Heart left ventricle (tissue), 16 donors: ENCODE results near the gene GOLGA6L9. TPM values are rescaled to one million over a fixed set of nuclear protein-coding genes. Genes with fewer than 3 reads are reported as not detected.
"Not testable (repeated sequence)": the region's sequence is repeated elsewhere in the genome, so short reads cannot be mapped to it uniquely, and the experiment has no call there.

Experiments
- ATAC-seq, 4 donors: fragments of 200-7000 bp; cut with Tn5 transposase; one replicate each; pipeline ENCODE4 v1.9.1; 2020 to 2022; ENCODE audit warnings: moderate library complexity in 4 of 4, mild to moderate bottlenecking in 3 of 4, moderate number of reproducible peaks in 1 of 4
- DNase-seq, 5 donors: peaks; one replicate each; pipeline ENCODE4 v3.0.0-alpha.2; 2020
- H3K27ac ChIP-seq, 12 donors: fragments of 200-600 bp; sonication (generic) in 4 of 12; one replicate each; pipeline versions ENCODE4 v1.5.0 to v1.8.0; 2016 to 2022; ENCODE audit warnings: mild to moderate bottlenecking in 2 of 12
- H3K27me3 ChIP-seq, 9 donors: fragments of 200-600 bp; sonication (generic) in 2 of 9; one replicate each; pipeline versions ENCODE4 v1.5.1 to v1.8.0; 2016 to 2022; ENCODE audit warnings: mild to moderate bottlenecking in 3 of 9
- H3K36me3 ChIP-seq, 9 donors: fragments of 200-600 bp; sonication (generic) in 2 of 9; one replicate each; pipeline versions ENCODE4 v1.5.0 to v1.8.0; 2018 to 2022; ENCODE audit warnings: mild to moderate bottlenecking in 2 of 9
- H3K4me1 ChIP-seq, 12 donors: fragments of 200-600 bp; sonication (generic) in 4 of 12; one replicate each; pipeline versions ENCODE4 v1.5.0 to v1.8.0; 2016 to 2022; ENCODE audit warnings: mild to moderate bottlenecking in 3 of 12
- H3K4me3 ChIP-seq, 12 donors: fragments of 200-600 bp; sonication (generic) in 4 of 12; one replicate each; pipeline versions ENCODE4 v1.5.0 to v1.8.0; 2017 to 2022; ENCODE audit warnings: mild to moderate bottlenecking in 9 of 12, moderate library complexity in 4 of 12
- H3K9me3 ChIP-seq, 12 donors: fragments of 200-600 bp; sonication (generic) in 4 of 12; one replicate each; pipeline versions ENCODE4 v1.5.0 to v1.8.0; 2016 to 2022; ENCODE audit warnings: mild to moderate bottlenecking in 1 of 12
- CTCF ChIP-seq, 12 donors: fragments of 200-600 bp; sonication (generic) in 4 of 12; IDR thresholded peaks; one replicate each; pipeline versions ENCODE4 v1.5.0 to v1.8.0; 2018 to 2022; ENCODE audit warnings: antibody characterized with exemption in 12 of 12, mild to moderate bottlenecking in 5 of 12
- WGBS, 4 donors: extraction: QIAGEN DNeasy Blood & Tissue Kit in 2 of 4; methylation state at CpG; one replicate each; pipeline versions ENCODE4 v1.1.5 to v1.1.7; 2013 to 2018; 5-methylcytosine and 5-hydroxymethylcytosine counted together
- intact Hi-C, 10 donors: fragments of 100-400 bp; cut with DNase I; formaldehyde crosslinking; loops; one replicate each; pipeline versions ENCODE4 v1.11.1 to v1.14.2; 2022
- polyA plus RNA-seq, 2 donors: library from polyadenylated mRNA; stranded (reverse); fragments of 200-250 nt; gene quantifications; one replicate each; pipeline ENCODE4 v1.2.3, GENCODE V29; 2013
- total RNA-seq, 9 donors: library from RNA; depleted of rRNA in 2 of 9; stranded (reverse); fragments of >200 nt in 2 of 9; fragmentation: NEBNext Ultra II Directional in 3 of 9; extraction: Animal tissue kit (Norgen Biotek cat#: 25700) in 3 of 9; gene quantifications; one replicate each; pipeline versions ENCODE4 v1.1.0 to v1.2.4, GENCODE V29; 2016 to 2023
- donor health status: ischemic (EF 13 %, LVEDD 7.1; RV severe dilation, severe dysfunction).
- donor health status: healthy with polysubstance abuse.
- donor health status: DM: no; HTN: yes; CAD: no.
- donor health status: DM: no; HTN: no; CAD: no.
- donor health status: ischemic (EF 25% LVEDD 6.9; RV normal size, moderate dysfunction).
- donor health status: ischemic (EF 25% LVEDD 5.7; RV mildly dilated, moderate dysfunction).
- donor health status: healthy.
- donor health status: DM: yes; HTN: yes; CAD: no.
- donor health status: ischemic (EF 35%, LVEDD 5.7; RV mildly dilated, moderate dysfunction).
- donor health status: nonischemic (EF 11% LVEDD 7.7; RV severe dilation, severe dysfunction).
- donor health status: DM: yes; HTN: yes; CAD: no.
- donor health status: PGD.
- donor health status: ischemic (EF 29% LVEDD 5.4; RV normal size, mild dysfunction).
- donor health status: nonischemic (EF 23%, LVEDD 6.1; RV moderate dilation, normal function).

The GOLGA6L9 gene
- total and polyA plus RNA-seq, 11 donors: 0.60 to 8.4 (median 1.2) TPM

GRCh38 chr15:82420516-82420915, 9.1 kb upstream of the GOLGA6L9 start:
- not testable (repeated sequence) for H3K4me1 ChIP-seq
- 92 to 100% (median 93%) methylated on average over 2 of the region's 2 CpGs for WGBS, 4 donors

GRCh38 chr15:82420966-82421365, 8.7 kb upstream of the GOLGA6L9 start:
- ATAC-seq, H3K4me1 ChIP-seq, H3K27ac ChIP-seq, H3K27me3 ChIP-seq, intact Hi-C loops, DNase-seq, H3K4me3 ChIP-seq, H3K9me3 ChIP-seq, H3K36me3 ChIP-seq: not testable (repeated sequence)
- no CpG with 5 or more reads among the region's 1 CpG for WGBS, 4 donors

More at GRCh38 chr15:82420516-82420915, 9.1 kb upstream of the GOLGA6L9 start:
- intact Hi-C loops, H3K9me3 ChIP-seq, DNase-seq, H3K4me3 ChIP-seq, ATAC-seq, H3K27ac ChIP-seq, H3K36me3 ChIP-seq, H3K27me3 ChIP-seq: not testable (repeated sequence)

GRCh38 chr15:82427117-82427516, 2.5 kb upstream of the GOLGA6L9 start:
- H3K27me3 ChIP-seq, H3K4me3 ChIP-seq, H3K4me1 ChIP-seq, H3K27ac ChIP-seq, H3K36me3 ChIP-seq, intact Hi-C loops, DNase-seq, ATAC-seq, H3K9me3 ChIP-seq: not testable (repeated sequence)
- 74 to 100% (median 83%) methylated on average over 1 of the region's 1 CpG for WGBS, 4 donors

DNA sequence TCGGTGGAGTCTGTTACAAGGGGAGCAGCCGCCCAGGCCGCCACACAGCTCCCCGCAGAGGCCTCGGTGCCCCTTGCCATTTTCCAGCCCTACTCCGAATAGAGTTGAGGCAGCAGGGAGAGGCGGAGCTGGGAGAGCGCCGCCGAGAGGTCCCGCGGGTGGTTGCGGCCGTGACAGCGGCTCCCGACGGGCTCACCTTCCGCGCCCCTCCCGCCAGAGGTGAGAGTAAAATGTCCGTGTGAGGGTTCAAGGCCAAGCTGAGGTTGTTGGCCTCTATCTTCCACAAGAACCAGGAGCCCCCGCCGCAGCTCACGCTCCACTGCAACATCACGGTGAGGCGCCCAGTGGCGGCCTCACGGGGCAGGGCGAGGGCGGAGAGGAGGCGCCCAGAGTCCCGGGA, 15.8 kb downstream of the GOLGA6L9 start:
- Histone ChIP-seq H3K27ac (peak overlapping the region in 9 of 12 donors; percentile 58 to 90 (median 71)), H3K4me3 (peak overlapping the region in 11 of 12 donors; percentile 28 to 63 (median 53))
- ATAC-seq, H3K9me3 ChIP-seq, intact Hi-C loops, H3K36me3 ChIP-seq, H3K4me1 ChIP-seq, H3K27me3 ChIP-seq: not testable (repeated sequence)
- peak in 3 of 12 donors; percentile 10 to 44 (median 18) for TF ChIP-seq CTCF (IDR thresholded peaks at IDR 0.05)
- peak; percentile 20 to 69 (median 44) for DNase-seq
- 0 to 1% (median 1%) methylated on average over 1 to 31 of the region's 32 CpGs; no CpG with 5 or more reads in 1 of the 4 donors for WGBS, 4 donors

DNA sequence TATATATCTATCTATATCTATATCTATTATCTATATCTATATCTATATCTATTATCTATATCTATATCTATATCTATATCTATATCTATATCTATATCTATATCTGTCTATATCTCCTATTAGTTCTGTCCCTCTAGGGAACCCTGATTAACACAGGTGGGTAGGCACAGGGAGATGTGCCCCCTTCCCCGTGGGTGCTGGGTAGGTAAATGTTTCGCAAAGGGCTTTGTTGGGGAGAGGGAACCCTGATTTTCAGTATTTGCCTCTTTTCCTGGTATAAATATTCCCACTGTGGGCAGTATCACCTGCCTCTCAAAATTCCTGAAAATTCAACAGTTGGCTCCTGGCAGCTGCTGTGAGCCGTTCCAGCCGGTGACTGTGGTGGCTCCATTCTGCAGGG, 27.7 kb downstream of the GOLGA6L9 start:
- 91 to 100% (median 94%) methylated on average over 2 of the region's 4 CpGs for WGBS, 4 donors
- intact Hi-C loops, H3K4me1 ChIP-seq, H3K36me3 ChIP-seq, H3K27me3 ChIP-seq, ATAC-seq, DNase-seq, H3K9me3 ChIP-seq, H3K4me3 ChIP-seq: not testable (repeated sequence)
- H3K27ac ChIP-seq: peak overlapping the region in 1 of 12 donors; percentile 31

DNA sequence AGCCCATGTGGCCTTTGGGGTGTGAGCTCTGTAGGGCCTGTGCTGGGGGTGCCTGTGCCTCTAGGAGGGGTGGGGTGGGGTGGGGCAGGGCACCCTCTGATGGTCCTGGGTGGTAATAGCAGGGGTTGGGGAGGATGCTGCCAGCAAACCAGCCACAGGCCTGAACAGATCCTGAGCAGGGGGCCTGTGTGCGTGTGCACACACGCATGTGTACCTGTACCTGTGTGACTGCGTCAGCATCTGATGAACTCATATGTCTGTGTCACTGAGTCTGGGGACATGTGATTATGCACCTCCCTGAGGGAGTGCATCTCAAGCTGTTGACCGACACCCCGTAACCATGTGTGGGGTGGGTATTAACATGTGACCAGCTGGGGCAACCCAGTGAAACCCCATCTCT, 36.0 kb downstream of the GOLGA6L9 start:
- H3K36me3 ChIP-seq, H3K9me3 ChIP-seq, intact Hi-C loops, H3K4me1 ChIP-seq, DNase-seq, H3K27me3 ChIP-seq, H3K4me3 ChIP-seq, H3K27ac ChIP-seq: not testable (repeated sequence)
- WGBS, 4 donors: no CpG with 5 or more reads among the region's 5 CpGs
- peak in 2 of 4 donors; percentile 7 to 38 for ATAC-seq

DNA sequence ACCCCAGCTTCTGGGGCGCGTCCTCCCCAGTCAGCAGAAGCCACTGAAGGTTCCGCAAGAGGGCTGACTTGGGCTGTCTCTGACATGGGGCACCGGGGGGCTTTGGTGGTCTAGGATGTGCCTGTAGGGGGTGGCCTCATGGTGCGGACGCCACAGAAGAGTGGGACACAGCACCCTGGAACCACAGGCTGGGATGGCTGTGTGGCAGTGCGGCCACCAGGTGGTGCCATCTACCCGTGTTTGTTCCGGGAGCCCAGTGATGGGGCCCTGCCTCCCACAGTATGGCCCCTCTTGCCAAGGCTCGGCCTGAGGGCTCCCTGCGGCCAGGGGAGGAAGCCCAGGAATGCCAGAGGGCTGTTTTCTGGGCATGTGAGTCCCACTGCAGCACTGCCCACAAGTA, 38.6 kb downstream of the GOLGA6L9 start:
- H3K36me3 ChIP-seq, H3K4me1 ChIP-seq, DNase-seq, H3K9me3 ChIP-seq, intact Hi-C loops, H3K4me3 ChIP-seq, H3K27ac ChIP-seq, H3K27me3 ChIP-seq: not testable (repeated sequence)
- peak in 7 of 12 donors; percentile 6 to 27 (median 24) for TF ChIP-seq CTCF (IDR thresholded peaks at IDR 0.05)
- WGBS, 4 donors: 10% methylated on average over 4 of the region's 11 CpGs; no CpG with 5 or more reads in 2 of the 4 donors
- ATAC-seq: peak; percentile 72 to 95 (median 90)

DNA sequence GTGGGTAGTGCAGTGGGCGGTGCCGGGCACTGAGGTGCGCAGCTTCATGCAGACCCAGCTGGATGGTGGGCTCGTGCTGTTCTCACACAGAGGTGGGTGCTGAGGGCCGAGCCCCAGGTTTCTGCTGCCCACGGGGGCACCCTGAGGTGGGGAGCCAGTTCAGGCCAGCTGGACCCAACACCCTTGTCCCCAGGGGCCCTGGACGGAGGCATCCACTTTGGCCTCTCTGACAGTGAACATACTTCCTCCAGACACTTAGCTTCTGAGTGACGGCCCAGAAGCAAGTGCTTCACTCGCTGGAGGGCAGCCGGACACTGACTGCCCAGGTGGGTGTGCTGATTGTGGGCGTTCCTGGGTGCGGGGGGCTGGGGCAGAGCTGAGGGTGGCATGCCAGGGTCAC, 39.8 kb downstream of the GOLGA6L9 start:
- H3K4me1 ChIP-seq, H3K9me3 ChIP-seq, H3K36me3 ChIP-seq, H3K4me3 ChIP-seq, intact Hi-C loops, H3K27me3 ChIP-seq, DNase-seq, H3K27ac ChIP-seq: not testable (repeated sequence)
- WGBS, 4 donors: no CpG with 5 or more reads among the region's 12 CpGs
- peak in 1 of 4 donors; percentile 2 for ATAC-seq

DNA sequence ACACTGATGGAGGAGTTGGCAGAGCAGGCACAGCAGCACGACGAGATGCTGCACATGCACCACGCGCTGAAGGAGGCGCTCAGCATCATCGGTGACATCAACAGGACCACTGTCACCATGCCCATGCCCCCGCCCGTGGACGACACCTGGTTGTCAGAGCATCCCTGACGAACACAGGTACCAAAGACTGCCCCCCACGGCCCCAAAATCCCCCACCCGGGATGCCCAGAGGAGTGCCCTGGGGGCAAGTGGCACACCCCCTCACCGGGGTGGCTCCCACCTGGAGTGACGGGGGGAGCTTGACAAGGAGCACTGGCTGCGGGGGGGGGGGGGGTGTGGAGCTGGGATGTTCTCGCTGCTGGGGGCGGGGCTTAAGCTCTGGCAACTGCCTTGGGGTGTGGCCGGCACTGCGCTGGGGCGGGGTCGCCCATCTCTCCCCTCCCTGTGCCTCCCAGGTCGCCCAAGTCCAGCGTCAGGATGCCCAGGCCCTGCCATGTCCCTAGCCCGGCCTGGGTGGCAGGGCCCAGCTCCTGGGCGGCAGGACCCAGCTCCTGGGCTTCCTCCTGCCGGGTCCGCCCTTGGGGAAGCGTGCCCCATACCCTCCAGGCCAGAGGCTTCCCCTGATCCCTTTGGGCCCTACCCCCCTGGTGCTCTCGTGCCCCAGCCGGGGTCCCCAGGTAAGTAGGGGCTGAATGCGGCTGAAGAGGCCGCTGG, 42.8 kb downstream of the GOLGA6L9 start:
- H3K4me1 ChIP-seq, H3K4me3 ChIP-seq, H3K36me3 ChIP-seq, H3K27me3 ChIP-seq, intact Hi-C loops, H3K9me3 ChIP-seq, H3K27ac ChIP-seq: not testable (repeated sequence)
- 90 to 95% (median 93%) methylated on average over 14 to 30 of the region's 32 CpGs for WGBS, 4 donors
- DNase-seq: peak in 4 of 5 donors; percentile 9 to 65 (median 22)
- ATAC-seq: peak in 3 of 4 donors; percentile 15 to 65 (median 45)
